DOHH2 (cell line): ENCODE results near the gene CLECL1.
"Not testable (repeated sequence)": the region's sequence is repeated elsewhere in the genome, so short reads cannot be mapped to it uniquely, and the experiment has no call there.

Experiments used
- CTCF ChIP-seq: fragments of 200-600 bp; sonication (generic); IDR thresholded peaks from one replicate; pipeline ENCODE4 v1.5.1; 2014; ENCODE audit warnings: antibody characterized with exemption, mild to moderate bottlenecking, low read depth, low read length; ENCODE audit not compliant: poor library complexity, severe bottlenecking
- EZH2phosphoT487 ChIP-seq: fragments of 200-600 bp; sonication (generic); IDR thresholded peaks from 2 replicates; pipeline ENCODE4 v1.6.1; 2017; ENCODE audit warnings: borderline replicate concordance, mild to moderate bottlenecking, antibody characterized with exemption, low read length, moderate library complexity, mixed read lengths

GRCh38 chr12:9682508-9682907, 50.4 kb downstream of the CLECL1 start:
- TF ChIP-seq CTCF, EZH2phosphoT487: not testable (repeated sequence)
